Measurements from ENCODE around the gene CABP2. TPM values are rescaled to one million over a fixed set of nuclear protein-coding genes. Genes with fewer than 3 reads are reported as not detected.
A peak's percentile ranks its signal among the peaks of the same experiment; 100 is the strongest.
"Not testable (repeated sequence)": the region's sequence is repeated elsewhere in the genome, so short reads cannot be mapped to it uniquely, and the experiment has no call there.

Gene CABP2
- total and polyA plus RNA-seq, 8 donors = not detected

DNA sequence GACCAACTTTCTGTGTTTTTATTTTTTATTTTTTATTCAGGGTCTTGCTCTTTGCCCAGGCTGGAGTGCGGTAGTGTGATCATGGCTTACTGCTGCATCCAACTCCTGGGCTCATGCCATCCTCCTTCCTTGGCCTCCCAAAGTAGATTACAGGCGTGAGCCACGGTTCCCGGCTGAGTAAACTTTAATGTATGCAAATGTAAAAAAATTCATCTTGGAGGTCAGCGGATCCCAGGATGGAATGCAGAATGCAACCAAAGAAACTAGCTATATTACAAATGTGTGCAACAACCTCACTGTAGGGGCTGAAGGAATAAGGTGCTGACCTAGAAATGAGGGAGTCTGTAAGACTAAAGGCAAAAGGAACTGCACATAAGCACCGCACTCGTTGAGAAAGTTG, 9.1 kb downstream of the CABP2 start:
- ATAC-seq (no peak), DNase-seq (no peak)
- intact Hi-C loops (cut with DNase I) = no loop called here
- no peak overlapping the region for H3K4me3 ChIP-seq
- H3K4me1 ChIP-seq = peaks cover 0 to under 1% of the 10 kb centered on the region in 2 donors
- H3K27ac ChIP-seq = no peak overlapping the region
- TF ChIP-seq, protein P1, sequence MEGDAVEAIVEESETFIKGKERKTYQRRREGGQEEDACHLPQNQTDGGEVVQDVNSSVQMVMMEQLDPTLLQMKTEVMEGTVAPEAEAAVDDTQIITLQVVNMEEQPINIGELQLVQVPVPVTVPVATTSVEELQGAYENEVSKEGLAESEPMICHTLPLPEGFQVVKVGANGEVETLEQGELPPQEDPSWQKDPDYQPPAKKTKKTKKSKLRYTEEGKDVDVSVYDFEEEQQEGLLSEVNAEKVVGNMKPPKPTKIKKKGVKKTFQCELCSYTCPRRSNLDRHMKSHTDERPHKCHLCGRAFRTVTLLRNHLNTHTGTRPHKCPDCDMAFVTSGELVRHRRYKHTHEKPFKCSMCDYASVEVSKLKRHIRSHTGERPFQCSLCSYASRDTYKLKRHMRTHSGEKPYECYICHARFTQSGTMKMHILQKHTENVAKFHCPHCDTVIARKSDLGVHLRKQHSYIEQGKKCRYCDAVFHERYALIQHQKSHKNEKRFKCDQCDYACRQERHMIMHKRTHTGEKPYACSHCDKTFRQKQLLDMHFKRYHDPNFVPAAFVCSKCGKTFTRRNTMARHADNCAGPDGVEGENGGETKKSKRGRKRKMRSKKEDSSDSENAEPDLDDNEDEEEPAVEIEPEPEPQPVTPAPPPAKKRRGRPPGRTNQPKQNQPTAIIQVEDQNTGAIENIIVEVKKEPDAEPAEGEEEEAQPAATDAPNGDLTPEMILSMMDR (IDR thresholded peaks at IDR 0.05) = no peak
- no peaks in the 10 kb centered on the region for H3K36me3 ChIP-seq
- peaks cover 0 to 36% of the 10 kb centered on the region in 2 donors for H3K27me3 ChIP-seq
- no peaks in the 10 kb centered on the region for H3K9me3 ChIP-seq

DNA sequence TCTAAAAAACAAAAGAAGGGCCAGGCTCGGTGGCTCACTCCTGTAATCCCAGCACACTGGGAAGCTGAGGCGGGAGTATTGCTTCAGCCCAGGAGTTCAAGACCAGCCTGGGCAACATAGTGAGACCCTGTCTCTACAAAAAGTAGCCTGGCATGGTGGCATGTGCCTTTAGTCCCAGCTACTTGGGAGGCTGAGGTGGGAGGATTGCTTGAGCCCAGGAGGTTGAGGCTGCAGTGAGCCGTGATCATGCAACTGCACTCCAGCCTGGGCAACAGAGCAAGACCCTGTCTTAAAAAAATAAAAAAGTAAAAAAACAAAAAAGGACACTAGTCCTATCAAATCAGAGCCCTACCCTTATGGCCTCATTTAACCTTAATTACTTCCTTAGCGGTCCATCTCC, 11.7 kb downstream of the CABP2 start:
- H3K36me3 ChIP-seq; H3K4me3 ChIP-seq; H3K9me3 ChIP-seq; ATAC-seq; H3K27ac ChIP-seq; DNase-seq; intact Hi-C loops (cut with DNase I): not testable (repeated sequence)
- H3K27me3 ChIP-seq = peaks cover 0 to 36% of the 10 kb centered on the region in 2 donors
- H3K4me1 ChIP-seq = peaks cover 10 to 18% of the 10 kb centered on the region in 2 donors

DNA sequence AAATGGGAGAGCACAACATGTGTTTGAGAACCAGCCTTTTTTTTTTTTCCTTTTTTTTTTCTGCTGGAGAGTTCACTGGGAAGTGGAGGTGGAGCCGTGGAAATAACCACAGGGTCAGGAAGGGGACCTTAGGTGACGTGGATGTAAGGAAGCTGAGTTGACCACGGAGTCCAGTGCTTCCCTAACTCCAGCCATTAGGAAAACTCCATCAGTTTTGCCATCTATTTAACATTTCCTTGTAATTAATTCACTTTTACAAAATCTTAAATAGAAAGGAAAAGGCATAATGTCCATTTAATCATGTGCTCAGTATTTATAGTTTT, 13.3 kb downstream of the CABP2 start:
- ATAC-seq (no peak), DNase-seq (no peak)
- TF ChIP-seq, protein P1 (IDR thresholded peaks at IDR 0.05) = no peak
- H3K4me3 ChIP-seq = no peak overlapping the region
- peaks cover 0 to 40% of the 10 kb centered on the region in 2 donors for H3K27me3 ChIP-seq
- intact Hi-C loops (cut with DNase I) = no loop called here
- peaks cover 0 to 7% of the 10 kb centered on the region in 2 donors for H3K36me3 ChIP-seq
- no peak overlapping the region for H3K27ac ChIP-seq
- H3K4me1 ChIP-seq = peaks cover 18 to 32% of the 10 kb centered on the region in 2 donors
- H3K9me3 ChIP-seq = no peaks in the 10 kb centered on the region

DNA sequence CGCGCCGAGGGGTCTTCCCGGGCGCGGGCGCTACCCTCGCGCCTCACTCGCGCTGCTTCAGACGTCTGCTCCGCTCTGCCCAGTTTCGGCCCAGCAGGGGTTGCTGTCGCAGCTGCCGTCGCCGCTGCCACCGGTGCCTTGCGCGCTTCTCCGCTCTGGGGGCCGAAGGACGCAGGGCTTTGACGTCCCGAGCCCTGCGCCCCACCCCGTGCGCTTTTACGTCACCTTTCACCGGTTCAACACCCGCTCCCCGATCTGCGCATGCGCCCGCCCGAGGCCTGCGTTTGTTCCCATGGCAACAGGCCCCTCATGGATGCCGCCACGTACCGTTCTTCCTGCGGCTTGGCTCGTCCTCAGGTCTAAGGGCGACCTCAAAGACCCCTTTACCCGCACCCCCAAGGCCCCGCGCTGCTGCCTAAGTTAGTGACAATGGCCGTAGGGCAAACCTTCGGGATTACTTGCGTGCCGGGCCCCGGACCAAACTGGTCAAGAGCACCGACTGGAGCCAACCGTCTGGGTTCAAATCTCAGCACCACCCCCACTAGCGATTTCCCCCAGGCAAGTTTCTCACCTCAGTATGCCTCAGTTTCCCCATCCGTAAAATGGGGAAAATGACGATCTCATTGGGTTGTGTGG, 14.6 kb downstream of the CABP2 start:
- H3K27me3 ChIP-seq = peaks cover 0 to 49% of the 10 kb centered on the region in 2 donors
- TF ChIP-seq, protein P1 (IDR thresholded peaks at IDR 0.05) = no peak
- peak; percentile 93 to 98 (median 97) for DNase-seq

DNA sequence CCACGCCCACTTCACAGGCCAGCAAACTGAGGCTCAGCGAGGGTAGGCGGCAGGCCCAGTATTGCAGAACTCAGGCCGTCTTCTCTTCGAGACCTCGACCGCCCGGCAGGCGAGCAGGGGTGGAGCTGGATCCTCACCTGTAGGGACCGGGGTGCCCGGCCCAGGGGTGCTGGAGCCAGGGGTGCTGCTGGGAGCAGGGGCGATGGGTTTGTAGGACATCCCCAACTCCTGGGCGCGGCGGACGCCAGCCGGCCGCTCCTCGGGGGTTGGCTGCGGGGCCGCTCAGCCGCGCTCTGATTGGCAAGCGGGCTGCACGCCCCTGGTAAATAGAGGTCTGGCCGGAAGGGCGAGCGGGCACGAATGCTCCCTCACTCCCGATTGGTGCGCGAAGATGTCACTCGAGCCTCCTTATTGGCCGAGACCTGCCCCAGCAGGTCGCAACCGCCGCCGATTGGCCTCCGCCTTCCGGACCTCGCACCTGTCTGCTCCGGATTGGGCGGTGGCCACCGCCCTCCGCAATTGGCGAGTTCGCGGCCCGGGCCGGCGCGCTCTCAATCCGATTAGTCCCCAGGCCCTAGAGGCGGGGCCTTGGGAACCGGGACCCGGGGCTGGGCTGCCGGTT, 15.3 kb downstream of the CABP2 start, which contains the start of gene CDK2AP2:
Gene CDK2AP2 (minus strand): TSS at position 299 of the 622 bp plus-strand sequence. CDS start 80 bp downstream, at position 219.
- TF ChIP-seq, protein P1 (IDR thresholded peaks at IDR 0.05) = no peak
- Histone ChIP-seq H3K9me3 (no peaks in the 10 kb centered on the region), H3K4me1 (peaks cover 24 to 52% of the 10 kb centered on the region in 2 donors), H3K27me3 (peaks cover 0 to 46% of the 10 kb centered on the region in 2 donors), H3K4me3 (peak within 1 kb of the TSS; percentile 83 to 94), H3K27ac (peak within 1 kb of the TSS; percentile 97 to 99), H3K36me3 (peaks cover 0 to 7% of the 10 kb centered on the region in 2 donors)
- intact Hi-C loops (cut with DNase I) = loop anchor here in 1 of 2 donors (5.0 kb wide), 1 partner anchor 116 kb away; the partner anchor contains the start of gene RAD9A
- peak; percentile 82 for ATAC-seq
- peak; percentile 90 to 100 (median 98) for DNase-seq

More for the DNA sequence above, 14.6 kb downstream of the CABP2 start:
- H3K9me3 ChIP-seq = no peaks in the 10 kb centered on the region
- intact Hi-C loops (cut with DNase I) = loop anchor here in 1 of 2 donors (5.0 kb wide), 1 partner anchor 116 kb away; the partner anchor contains the start of gene RAD9A
- peaks cover 0 to 7% of the 10 kb centered on the region in 2 donors for H3K36me3 ChIP-seq
- H3K4me3 ChIP-seq = peak overlapping the region; percentile 83 to 94
- ATAC-seq = peak; percentile 52
- H3K4me1 ChIP-seq = peaks cover 21 to 46% of the 10 kb centered on the region in 2 donors
- H3K27ac ChIP-seq = peak overlapping the region; percentile 97 to 99
